NCI-H2171 (cell line): ENCODE measurements around the gene ZMIZ1.
A peak's percentile ranks its signal among the peaks of the same experiment; 100 is the strongest.
"Not testable (repeated sequence)": the region's sequence is repeated elsewhere in the genome, so short reads cannot be mapped to it uniquely, and the experiment has no call there.

Experiments used
- DNase-seq: peaks from one replicate; lab custom pipeline; 2025; lab: John Stamatoyannopoulos, UW

ZMIZ1 gene

GRCh38 chr10:79029478-79030390, 39.0 kb upstream of the ZMIZ1 start:
- no peak for DNase-seq

GRCh38 chr10:79030705-79031104, 38.1 kb upstream of the ZMIZ1 start:
- no peak for DNase-seq

- no peak for DNase-seq
Observed at GRCh38 chr10:79031723-79032122, 37.0 kb upstream of the ZMIZ1 start.

- no peak for DNase-seq
Observed at GRCh38 chr10:79034271-79034876, 34.4 kb upstream of the ZMIZ1 start.

- not testable (repeated sequence) for DNase-seq
Observed at GRCh38 chr10:79036416-79036815, 32.4 kb upstream of the ZMIZ1 start.

GRCh38 chr10:79038104-79038840, 30.5 kb upstream of the ZMIZ1 start:
- DNase-seq, result no peak

GRCh38 chr10:79038841-79039201, 29.9 kb upstream of the ZMIZ1 start:
- peak; percentile 53 for DNase-seq

- DNase-seq, result no peak
Observed at GRCh38 chr10:79042639-79043411, 25.9 kb upstream of the ZMIZ1 start.

- DNase-seq, result no peak
Observed at GRCh38 chr10:79044036-79044632, 24.6 kb upstream of the ZMIZ1 start.

GRCh38 chr10:79044846-79045245, 23.9 kb upstream of the ZMIZ1 start:
- no peak for DNase-seq

- no peak for DNase-seq
Observed at GRCh38 chr10:79045566-79046175, 23.1 kb upstream of the ZMIZ1 start.

- no peak for DNase-seq
Observed at GRCh38 chr10:79046326-79046725, 22.4 kb upstream of the ZMIZ1 start.

- DNase-seq, result no peak
Observed at GRCh38 chr10:79046741-79047583, 21.8 kb upstream of the ZMIZ1 start.

GRCh38 chr10:79047584-79047874, 21.2 kb upstream of the ZMIZ1 start:
- DNase-seq, result no peak

GRCh38 chr10:79047875-79048638, 20.7 kb upstream of the ZMIZ1 start:
- DNase-seq, result no peak

GRCh38 chr10:79048639-79049550, 19.9 kb upstream of the ZMIZ1 start:
- DNase-seq, result no peak

GRCh38 chr10:79049931-79050895, 18.6 kb upstream of the ZMIZ1 start:
- DNase-seq, result no peak
